ENCODE data around the gene CAMK4.
A peak's percentile ranks its signal among the peaks of the same experiment; 100 is the strongest.
"Not testable (repeated sequence)": the region's sequence is repeated elsewhere in the genome, so short reads cannot be mapped to it uniquely, and the experiment has no call there.

Gene CAMK4

GRCh38 chr5:111255169-111255568 lies 31.0 kb downstream of the CAMK4 start:
- DNase-seq (ENCODE audit: low read depth in 2 of 3, low spot score in 1 of 3) = no peak

- DNase-seq (ENCODE audit: low read depth in 2 of 3, low spot score in 1 of 3) = no peak
Measured at GRCh38 chr5:111256128-111256527, 31.9 kb downstream of the CAMK4 start.

GRCh38 chr5:111257610-111258009 lies 33.4 kb downstream of the CAMK4 start:
- not testable (repeated sequence) for DNase-seq (ENCODE audit: low read depth in 2 of 3, low spot score in 1 of 3)

- no peak for DNase-seq (ENCODE audit: low read depth in 2 of 3, low spot score in 1 of 3)
Measured at GRCh38 chr5:111259636-111260035, 35.5 kb downstream of the CAMK4 start.

- no peak for DNase-seq (ENCODE audit: low read depth in 2 of 3, low spot score in 1 of 3)
Measured at GRCh38 chr5:111261610-111262009, 37.4 kb downstream of the CAMK4 start.

GRCh38 chr5:111262153-111262552 lies 38.0 kb downstream of the CAMK4 start:
- no peak for DNase-seq (ENCODE audit: low read depth in 2 of 3, low spot score in 1 of 3)

GRCh38 chr5:111262815-111263214 lies 38.6 kb downstream of the CAMK4 start:
- DNase-seq (ENCODE audit: low read depth in 2 of 3, low spot score in 1 of 3) = no peak

- no peak for DNase-seq (ENCODE audit: low read depth in 2 of 3, low spot score in 1 of 3)
Measured at GRCh38 chr5:111266491-111266890, 42.3 kb downstream of the CAMK4 start.

- DNase-seq (ENCODE audit: low read depth in 2 of 3, low spot score in 1 of 3) = no peak
Measured at GRCh38 chr5:111268300-111268699, 44.1 kb downstream of the CAMK4 start.

- DNase-seq (ENCODE audit: low read depth in 2 of 3, low spot score in 1 of 3) = no peak
Measured at GRCh38 chr5:111271885-111272284, 47.7 kb downstream of the CAMK4 start.

GRCh38 chr5:111277061-111277460 lies 52.9 kb downstream of the CAMK4 start:
- no peak for DNase-seq (ENCODE audit: low read depth in 2 of 3, low spot score in 1 of 3)

- DNase-seq (ENCODE audit: low read depth in 2 of 3, low spot score in 1 of 3) = peak; percentile 76 to 88 (median 79)
Measured at GRCh38 chr5:111278858-111279504, 54.8 kb downstream of the CAMK4 start.

- no peak for DNase-seq (ENCODE audit: low read depth in 2 of 3, low spot score in 1 of 3)
Measured at GRCh38 chr5:111280282-111280951, 56.2 kb downstream of the CAMK4 start.

- no peak for DNase-seq (ENCODE audit: low read depth in 2 of 3, low spot score in 1 of 3)
Measured at GRCh38 chr5:111282798-111283197, 58.6 kb downstream of the CAMK4 start.

GRCh38 chr5:111284825-111285224 lies 60.6 kb downstream of the CAMK4 start:
- no peak for DNase-seq (ENCODE audit: low read depth in 2 of 3, low spot score in 1 of 3)

- DNase-seq (ENCODE audit: low read depth in 2 of 3, low spot score in 1 of 3) = no peak
Measured at GRCh38 chr5:111294551-111294950, 70.4 kb downstream of the CAMK4 start.

GRCh38 chr5:111295649-111296048 lies 71.5 kb downstream of the CAMK4 start:
- no peak for DNase-seq (ENCODE audit: low read depth in 2 of 3, low spot score in 1 of 3)

- DNase-seq (ENCODE audit: low read depth in 2 of 3, low spot score in 1 of 3) = no peak
Measured at GRCh38 chr5:111296570-111296969, 72.4 kb downstream of the CAMK4 start.

- no peak for DNase-seq (ENCODE audit: low read depth in 2 of 3, low spot score in 1 of 3)
Measured at GRCh38 chr5:111299067-111299481, 74.9 kb downstream of the CAMK4 start.

GRCh38 chr5:111299831-111300432 lies 75.7 kb downstream of the CAMK4 start:
- DNase-seq (ENCODE audit: low read depth in 2 of 3, low spot score in 1 of 3) = no peak

GRCh38 chr5:111301264-111301663 lies 77.1 kb downstream of the CAMK4 start:
- no peak for DNase-seq (ENCODE audit: low read depth in 2 of 3, low spot score in 1 of 3)

- not testable (repeated sequence) for DNase-seq (ENCODE audit: low read depth in 2 of 3, low spot score in 1 of 3)
Measured at GRCh38 chr5:111302043-111302442, 77.9 kb downstream of the CAMK4 start.

Data from stimulated activated CD4-positive, alpha-beta T cell treated with anti-CD3 and anti-CD28 coated beads, Interleukin-12 subunit alpha, Interleukin-12 subunit beta, amount 100 ng/mL, for 48 hours (primary cell).